Fibroblast of skin of right biceps (primary cell): ENCODE data around the gene UBE4A.
A peak's percentile ranks its signal among the peaks of the same experiment; 100 is the strongest.

ENCODE experiments used
- DNase-seq: peaks from one replicate; pipeline ENCODE4 v3.0.0-alpha.2; 2013

UBE4A gene, protein sequence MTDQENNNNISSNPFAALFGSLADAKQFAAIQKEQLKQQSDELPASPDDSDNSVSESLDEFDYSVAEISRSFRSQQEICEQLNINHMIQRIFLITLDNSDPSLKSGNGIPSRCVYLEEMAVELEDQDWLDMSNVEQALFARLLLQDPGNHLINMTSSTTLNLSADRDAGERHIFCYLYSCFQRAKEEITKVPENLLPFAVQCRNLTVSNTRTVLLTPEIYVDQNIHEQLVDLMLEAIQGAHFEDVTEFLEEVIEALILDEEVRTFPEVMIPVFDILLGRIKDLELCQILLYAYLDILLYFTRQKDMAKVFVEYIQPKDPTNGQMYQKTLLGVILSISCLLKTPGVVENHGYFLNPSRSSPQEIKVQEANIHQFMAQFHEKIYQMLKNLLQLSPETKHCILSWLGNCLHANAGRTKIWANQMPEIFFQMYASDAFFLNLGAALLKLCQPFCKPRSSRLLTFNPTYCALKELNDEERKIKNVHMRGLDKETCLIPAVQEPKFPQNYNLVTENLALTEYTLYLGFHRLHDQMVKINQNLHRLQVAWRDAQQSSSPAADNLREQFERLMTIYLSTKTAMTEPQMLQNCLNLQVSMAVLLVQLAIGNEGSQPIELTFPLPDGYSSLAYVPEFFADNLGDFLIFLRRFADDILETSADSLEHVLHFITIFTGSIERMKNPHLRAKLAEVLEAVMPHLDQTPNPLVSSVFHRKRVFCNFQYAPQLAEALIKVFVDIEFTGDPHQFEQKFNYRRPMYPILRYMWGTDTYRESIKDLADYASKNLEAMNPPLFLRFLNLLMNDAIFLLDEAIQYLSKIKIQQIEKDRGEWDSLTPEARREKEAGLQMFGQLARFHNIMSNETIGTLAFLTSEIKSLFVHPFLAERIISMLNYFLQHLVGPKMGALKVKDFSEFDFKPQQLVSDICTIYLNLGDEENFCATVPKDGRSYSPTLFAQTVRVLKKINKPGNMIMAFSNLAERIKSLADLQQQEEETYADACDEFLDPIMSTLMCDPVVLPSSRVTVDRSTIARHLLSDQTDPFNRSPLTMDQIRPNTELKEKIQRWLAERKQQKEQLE

DNA sequence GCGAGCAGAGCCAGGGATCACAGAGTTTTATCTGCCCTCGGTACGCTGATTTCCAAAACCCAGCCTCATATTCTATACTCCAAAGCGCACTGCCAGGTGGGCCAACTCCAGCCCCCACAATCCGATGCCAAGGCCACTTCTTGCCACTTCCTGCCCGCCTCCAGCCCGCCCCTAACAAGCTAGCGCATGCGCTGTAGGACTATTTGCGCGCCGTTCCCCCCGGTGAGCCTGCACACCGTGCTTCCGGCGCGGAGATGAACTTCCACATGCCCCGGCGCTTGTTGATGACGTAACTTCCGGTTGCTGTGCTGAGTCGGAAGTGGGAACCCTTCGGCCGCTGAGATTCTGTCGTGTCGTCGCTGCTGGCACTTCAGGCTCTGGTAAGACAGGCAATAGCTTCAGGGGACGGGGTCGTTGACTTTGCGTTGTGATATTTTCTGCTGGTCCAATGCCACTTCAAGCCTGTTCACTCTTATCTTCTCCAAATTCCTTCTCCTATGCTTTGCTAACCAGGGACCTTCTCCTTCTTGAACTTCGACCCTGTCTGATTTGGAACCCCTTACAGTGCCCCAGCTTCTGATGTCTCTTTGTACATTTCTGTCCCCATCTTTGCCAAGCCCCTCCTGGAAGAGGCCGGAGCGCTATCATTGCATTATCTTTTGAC, at the start of gene UBE4A:
Gene UBE4A (plus strand): TSS at position 306 of the 664 bp plus-strand sequence. CDS start 5,481 bp downstream, outside the sequence.
- DNase-seq = peak; percentile 94

DNA sequence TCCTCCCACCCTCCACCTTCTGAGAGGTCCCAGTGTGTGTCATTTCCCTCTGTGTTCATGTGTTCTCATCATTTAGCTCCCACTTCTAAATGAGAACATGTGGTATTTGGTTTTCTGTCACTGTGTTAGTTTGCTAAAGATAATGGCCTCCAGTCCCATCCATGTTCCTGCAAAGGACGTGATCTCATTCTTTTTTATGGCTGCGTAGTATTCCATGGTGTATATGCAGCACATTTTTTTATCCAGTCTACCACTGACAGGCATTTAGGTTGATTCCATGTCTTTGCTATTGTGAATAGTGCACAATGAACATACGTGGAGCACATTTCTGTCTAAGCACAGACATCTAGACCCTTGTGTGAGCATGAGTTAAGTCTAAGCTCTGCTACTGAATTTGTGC, 49.1 kb upstream of the UBE4A start:
- DNase-seq = no peak

DNA sequence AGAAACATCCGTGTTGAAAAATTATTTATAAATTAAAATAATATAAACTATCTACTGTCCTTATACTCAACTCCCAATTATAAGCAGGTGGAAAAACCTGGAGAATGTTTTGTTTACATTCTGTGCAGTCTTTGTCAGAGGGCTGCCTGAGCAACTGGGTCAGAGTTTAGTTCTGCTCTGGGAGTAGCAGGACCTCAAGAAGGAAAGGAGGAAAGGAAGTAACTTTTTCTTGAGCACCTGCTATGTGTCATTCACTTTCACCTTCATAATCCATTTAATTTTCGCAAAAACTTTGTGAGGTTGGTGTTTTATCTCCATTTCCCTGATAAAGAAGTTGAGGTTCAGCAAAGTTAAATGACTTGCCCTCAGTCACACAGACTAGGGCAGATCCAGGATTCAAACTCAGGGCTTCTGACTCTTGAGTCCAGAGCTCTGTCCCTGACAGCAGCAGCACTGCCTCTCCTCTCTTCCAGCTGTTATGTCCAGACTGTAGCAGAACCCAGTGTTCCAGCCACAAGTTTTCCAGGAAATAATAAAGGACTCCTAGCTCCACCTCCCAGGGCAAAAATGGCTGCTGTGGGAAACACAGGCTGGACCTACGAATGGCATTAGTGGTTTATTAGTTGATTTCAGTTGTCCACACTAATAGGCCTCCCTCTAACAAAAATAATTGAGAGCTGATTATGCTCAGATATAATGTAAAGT, 48.5 kb upstream of the UBE4A start:
- DNase-seq = no peak

DNA sequence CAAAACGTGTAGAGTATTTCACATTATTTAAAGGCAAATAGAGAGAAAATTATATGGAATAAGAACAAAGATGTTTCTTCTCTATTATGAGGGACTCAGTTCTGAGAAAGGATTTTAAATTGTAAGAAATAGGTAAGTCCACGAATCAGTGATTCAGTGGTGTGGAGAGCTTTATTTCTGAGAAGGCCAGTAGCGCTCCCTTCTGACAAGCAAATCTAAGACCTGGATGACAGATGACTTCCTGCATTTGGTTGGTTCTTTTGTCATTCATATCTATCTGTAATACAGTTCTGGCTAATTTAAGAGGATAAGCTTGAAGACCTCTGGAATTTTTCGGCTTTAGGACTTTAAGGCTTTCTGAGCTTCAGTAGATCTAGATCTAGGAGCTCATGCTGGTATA, 47.9 kb upstream of the UBE4A start:
- DNase-seq = no peak

GRCh38 chr11:118312328-118312727, 47.1 kb upstream of the UBE4A start:
- DNase-seq = no peak

DNA sequence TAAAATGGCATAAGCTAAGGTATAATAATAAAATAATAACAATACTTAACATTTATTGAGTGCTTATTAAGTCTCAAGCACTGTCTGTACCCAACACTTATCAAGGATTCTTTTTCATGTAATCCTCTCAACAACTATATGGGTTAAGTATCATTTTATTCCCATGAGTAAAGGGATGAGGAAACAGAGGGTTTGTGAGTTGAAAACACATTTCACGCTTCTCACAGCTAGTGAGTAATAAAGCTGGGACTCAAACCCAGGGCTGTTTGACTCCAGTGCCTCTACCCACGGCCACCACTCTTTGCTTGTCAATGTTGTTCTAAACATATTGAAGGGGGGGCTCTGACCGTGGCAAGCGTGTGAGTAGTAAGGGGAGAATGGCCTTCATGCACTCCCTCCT, 46.2 kb upstream of the UBE4A start:
- peak; percentile 11 for DNase-seq

DNA sequence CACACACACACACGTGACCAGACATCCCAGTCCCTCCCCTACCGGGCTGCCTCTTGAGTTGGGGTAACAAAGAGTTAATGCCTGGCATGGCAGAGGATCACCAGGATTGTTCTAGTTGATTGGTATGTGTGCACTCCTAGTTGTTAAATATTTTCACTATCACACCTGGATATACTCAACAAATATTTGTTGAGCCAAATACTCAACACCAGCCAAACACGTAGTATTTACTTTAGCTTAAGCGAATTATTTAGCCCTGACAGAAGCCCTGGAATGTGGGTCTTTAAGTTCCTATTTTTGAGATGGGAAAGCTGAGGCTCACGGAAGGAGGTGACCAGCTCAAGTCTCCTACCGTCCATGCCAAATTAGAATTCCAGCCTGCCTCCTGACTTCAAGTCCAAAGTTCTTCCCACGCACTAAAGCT, 44.4 kb upstream of the UBE4A start:
- DNase-seq = no peak

- no peak for DNase-seq
These were observed 41.3 kb upstream of the UBE4A start for GRCh38 chr11:118318124-118318523.

- DNase-seq = no peak
These were observed 40.6 kb upstream of the UBE4A start for GRCh38 chr11:118318581-118319336.

DNA sequence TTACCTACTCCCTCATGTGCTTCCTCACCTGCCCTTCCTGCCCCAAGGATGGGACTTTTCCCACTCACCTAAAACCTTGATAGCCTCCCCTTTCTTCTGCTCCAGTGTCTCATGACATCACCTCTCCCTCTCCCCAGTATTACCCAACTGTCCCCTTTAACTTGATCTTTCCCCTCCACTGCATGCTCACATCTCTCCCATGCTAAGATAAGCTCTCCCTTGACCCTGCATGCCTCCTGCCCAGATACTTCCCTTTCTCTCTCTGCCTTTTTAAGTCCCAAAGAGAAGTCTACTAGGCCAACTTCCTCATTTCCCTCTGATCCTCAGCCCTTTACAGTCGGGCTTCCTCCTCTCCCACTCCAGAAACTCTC, 40.1 kb upstream of the UBE4A start:
- DNase-seq = no peak

GRCh38 chr11:118320515-118320914, 38.9 kb upstream of the UBE4A start:
- DNase-seq = no peak

DNA sequence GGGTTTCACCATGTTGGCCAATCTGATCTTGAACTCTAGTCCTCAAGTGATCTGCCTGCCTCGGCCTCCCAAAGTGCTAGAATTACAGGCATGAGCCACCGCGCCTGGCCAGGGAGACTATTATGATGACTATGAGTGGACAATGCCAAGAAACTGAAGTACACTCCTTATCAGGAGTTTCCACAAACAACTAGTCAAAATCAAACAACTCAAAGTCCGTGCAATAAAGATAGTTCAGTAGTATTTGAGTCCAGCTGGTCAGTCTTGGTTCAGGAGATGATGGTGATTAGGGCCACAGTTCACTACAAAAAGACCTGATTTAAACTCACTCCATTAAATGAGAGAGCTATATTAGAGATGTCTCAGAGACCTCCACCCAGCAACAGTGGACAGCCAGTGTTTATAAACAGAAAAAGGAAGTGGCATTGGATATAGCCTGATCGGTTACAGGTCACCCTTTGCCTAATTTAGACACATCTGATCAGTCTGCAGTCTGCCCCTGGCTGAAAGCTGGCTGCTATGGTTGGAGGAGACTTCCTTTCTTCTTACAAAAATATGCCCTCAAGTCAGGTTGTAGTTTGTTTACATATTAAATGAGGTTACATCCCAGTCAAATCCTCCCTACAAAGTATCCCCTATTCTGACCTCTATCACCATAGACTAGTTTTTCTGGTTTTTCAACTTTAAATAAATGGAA, 37.9 kb upstream of the UBE4A start:
- DNase-seq = no peak

DNA sequence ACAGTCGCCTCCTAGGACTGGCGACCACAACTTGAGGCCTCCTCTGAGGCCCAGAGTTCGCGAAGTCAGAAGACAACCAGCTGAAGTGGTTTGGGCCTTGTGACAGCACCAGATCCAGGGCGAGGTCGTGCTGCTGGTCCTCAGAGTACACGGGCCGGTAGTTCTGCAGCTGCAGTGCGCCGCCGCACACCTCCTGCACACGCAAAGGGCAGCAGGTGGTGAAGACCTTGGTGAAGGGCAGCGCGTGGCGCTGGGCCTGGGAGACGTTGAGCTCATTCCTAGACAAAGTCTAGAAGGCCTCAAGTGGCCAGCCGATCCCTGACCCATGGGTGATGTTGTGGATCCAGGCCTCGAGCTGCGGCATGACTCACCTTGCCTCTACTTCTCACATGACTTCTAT, 36.7 kb upstream of the UBE4A start:
- no peak for DNase-seq

DNA sequence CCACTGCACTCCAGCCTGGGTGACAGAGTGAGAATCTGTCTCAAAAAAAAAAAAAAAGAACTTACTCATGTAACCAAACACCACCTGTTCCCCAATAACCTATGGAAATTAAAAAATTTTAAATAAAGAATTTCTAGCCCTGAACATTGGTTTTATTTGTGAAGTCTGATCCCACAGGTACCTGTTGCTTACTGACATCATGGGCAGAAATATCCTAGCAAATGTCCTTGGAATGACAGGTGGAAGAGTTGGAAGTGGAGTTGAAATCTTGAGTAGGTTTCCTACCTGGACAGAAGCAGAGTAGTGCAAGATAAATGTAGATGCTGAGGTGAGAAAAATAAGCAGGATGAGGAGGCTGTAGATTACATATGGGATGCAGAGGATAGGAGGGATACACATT, 34.1 kb upstream of the UBE4A start:
- DNase-seq = no peak

DNA sequence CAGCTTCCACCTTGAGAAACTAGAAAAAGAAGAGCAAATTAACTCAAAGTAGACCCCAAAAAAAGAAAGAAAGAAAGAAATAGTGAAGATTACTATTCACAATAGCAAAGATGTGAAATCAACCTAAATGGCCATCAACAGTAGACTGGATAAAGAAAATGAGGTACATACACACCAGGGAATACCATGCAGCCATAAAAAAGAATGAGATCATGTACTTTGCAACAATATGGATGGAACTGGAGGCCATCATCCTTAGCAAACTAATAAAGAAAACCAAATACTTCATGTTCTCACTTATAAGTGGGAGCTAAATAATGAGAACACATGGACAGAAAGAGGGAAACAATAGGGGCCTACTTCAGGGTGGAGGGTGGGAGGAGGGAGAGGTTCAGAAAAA, 30.7 kb upstream of the UBE4A start:
- no peak for DNase-seq

- DNase-seq = no peak
These were observed 24.7 kb upstream of the UBE4A start for GRCh38 chr11:118334745-118335144.

DNA sequence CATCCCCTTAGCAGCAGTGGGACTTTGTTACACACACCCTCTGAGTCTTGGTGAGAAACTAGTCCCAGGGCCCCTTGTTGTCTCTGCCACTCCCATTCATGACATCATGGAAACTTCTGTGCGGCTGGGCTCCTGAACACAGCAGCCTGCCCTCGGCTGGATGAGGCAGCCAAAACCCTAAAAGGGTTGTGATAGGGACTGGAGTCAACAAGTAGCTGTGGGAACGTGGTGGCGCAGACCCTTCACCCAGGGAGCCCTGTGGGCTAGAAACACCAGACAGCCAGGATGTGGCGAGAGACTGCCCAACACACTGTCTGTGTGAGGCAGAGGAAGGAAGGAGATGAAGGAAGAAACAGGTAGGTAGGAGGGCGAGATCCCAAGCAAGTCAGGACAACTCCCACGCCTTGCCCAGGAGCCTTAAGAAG, 20.8 kb upstream of the UBE4A start:
- no peak for DNase-seq

DNA sequence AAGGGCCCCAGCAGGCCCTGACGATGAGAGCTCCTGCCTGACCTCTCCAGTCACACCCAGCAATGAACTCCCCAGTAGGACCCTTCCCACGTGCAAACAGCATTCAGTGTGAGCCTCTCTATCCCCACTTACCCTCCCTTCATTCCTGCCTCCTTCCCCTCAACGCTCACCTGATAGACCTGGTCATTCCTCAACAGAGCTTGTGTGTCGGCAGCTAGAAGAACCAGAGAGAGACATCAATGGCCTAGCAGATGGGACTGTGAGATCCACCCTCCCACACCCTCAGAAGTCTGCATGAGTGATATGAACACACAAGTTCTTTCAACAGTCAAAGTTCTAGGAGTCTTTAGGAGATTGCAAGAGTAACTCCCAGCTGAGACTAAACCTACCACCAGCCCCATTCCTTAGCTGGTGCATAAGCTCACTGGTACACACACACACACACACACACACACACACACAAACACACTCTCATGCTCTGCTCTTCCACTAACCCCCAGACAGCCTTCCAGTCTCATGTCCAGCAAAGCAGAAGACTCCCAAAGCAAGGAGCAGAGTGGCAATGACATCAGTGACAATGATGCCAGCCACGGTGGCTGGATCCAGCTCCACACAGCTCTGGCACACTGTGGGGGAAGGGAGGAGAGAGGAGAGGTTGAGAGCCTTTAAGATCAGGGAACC, 20.0 kb upstream of the UBE4A start:
- no peak for DNase-seq

- DNase-seq = no peak
These were observed 19.0 kb upstream of the UBE4A start for GRCh38 chr11:118340449-118340848.

- DNase-seq = no peak
These were observed 18.1 kb upstream of the UBE4A start for GRCh38 chr11:118341261-118341660.
